NCI-H146 treated with DMSO at 0.1 percent for 48 hours (cell line): ENCODE measurements around the gene ADH1C.
"Not testable (repeated sequence)": the region's sequence is repeated elsewhere in the genome, so short reads cannot be mapped to it uniquely, and the experiment has no call there.

Experiments
- DNase-seq: peaks from one replicate; lab custom pipeline; 2025; ENCODE audit not compliant: unreplicated experiment; lab: John Stamatoyannopoulos, UW

The ADH1C gene

DNA sequence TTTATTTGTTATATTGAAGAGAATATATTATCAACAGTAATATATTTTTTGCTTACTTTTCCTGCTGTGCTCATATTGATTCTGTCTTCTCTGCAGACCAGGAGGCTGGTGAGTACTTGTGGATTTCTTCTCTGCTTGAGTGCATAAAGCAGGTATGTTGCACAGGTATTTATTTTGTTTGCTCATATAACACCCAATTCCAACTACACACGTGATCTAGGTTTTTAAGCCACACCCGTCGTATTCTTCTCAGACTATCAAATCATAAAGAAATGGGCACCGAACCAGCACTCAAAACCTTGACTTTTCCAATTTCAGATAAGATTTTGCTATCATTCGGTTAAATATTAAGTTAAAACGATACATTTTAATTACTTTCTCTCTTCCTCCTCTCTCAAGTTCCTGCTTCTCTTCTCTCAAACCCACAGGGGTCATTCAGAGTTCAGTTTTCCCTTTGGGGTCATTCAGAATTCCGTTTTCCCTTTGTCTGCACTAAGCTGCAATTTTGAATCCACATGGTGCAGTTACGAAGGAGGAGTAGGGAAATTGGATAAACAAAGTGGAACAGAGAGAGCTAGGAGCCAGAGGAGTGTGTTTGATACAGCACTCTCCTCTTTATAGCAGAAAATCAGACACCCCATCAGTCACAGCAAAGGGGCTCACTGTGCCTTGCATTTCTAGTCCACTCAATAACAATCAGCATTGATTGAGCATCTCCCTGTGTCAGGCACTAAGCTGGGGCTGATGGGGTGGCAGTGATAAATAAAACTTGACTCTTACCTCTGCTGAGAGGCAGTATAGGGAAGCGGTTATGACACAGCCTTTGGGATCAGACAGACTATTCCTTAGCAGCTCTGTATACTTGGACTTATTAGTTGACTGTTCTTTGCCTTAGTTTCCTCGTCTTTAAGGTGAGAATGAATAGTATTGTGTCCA lies at the start of gene ADH1C:
Gene ADH1C (minus strand): TSS at position 145 of the 936 bp plus-strand sequence. CDS start 71 bp downstream, at position 74.
- DNase-seq, result no peak

DNA sequence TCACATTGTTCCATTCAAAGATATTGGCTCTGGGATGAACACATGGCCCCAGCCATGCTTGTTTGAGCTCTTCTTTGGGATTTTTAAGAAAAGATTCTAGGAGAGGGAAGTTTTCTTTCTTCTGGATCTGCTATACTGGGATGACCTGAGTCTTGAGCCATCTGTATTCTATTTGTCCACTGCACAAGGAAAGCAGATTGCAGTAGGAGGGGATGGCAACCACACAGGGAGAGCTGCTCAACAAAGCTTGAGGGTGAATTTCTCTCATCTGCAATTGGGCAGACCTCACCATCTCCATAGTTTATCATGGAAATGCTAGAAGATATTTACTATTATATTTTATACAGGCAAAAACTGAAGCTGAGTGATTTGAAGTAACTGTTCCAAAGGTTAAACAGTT lies 48.3 kb upstream of the ADH1C start:
- no peak for DNase-seq

- no peak for DNase-seq
Observed at GRCh38 chr4:99399017-99399416, 46.5 kb upstream of the ADH1C start.

- DNase-seq, result no peak
Observed at GRCh38 chr4:99395595-99396364, 43.2 kb upstream of the ADH1C start.

DNA sequence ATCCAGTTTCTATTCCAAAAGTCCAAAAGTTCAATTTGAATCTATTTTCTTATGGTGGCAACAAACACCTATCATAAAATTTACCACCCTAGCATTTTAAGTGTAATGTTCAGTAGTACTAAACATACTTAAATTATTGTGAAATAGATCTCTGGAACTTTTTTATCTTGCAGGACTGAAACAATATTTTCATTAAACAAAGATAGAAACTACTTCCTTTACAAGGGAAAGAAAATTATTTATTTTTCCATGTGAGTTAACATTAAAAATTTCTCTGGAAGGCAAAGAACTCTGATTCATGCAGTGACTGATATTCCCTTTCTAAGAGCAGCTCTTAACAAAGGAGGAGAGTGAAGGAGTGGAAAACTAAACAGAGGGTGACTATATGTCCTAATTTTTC lies 42.4 kb upstream of the ADH1C start:
- DNase-seq, result no peak

- no peak for DNase-seq
Observed at GRCh38 chr4:99390055-99390454, 37.5 kb upstream of the ADH1C start.

DNA sequence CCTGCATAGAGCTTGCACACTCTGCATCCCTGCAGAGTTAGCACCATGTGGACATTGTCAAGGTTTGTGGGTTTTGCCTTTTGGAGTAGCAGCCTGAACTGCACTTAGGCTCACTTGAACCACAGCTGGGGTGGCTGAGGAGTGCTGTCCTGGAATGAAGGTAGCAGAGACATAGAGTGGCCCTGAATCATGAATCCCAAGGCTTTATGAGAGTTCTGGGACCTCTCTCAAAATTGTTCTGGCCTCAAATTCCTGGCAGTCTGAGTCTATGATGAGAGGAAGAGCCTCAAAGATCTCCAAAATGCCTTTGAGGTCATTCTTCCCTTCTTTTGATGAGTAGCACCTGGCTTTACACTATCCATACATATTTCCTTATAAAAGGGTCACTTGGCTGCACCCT lies 37.1 kb upstream of the ADH1C start:
- DNase-seq, result no peak

DNA sequence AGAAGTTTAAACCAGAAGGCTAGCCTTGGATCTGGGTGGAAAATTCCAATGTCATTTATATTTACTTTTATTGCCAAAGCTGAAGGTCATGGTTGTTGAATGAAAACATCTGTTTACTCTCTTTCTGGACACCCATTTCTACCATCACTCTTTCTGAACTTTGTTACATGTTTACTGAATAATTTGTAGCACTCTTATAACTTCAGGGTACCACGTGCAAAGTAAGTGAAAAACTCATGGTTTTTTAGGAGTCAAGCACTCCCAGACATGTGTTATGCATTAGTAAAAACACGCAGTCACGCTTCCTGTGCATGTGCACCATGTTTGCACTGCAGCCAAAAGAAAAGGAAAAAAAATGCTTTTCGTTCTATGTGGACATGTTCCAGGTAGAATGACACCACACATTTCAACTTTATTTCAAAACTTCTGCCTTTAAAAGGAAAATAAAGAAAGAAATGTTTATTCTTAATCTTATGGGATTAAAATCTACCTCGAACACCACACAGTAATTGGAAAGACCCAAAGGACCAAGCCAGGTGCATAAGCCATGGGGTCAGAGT lies 31.4 kb upstream of the ADH1C start:
- no peak for DNase-seq

DNA sequence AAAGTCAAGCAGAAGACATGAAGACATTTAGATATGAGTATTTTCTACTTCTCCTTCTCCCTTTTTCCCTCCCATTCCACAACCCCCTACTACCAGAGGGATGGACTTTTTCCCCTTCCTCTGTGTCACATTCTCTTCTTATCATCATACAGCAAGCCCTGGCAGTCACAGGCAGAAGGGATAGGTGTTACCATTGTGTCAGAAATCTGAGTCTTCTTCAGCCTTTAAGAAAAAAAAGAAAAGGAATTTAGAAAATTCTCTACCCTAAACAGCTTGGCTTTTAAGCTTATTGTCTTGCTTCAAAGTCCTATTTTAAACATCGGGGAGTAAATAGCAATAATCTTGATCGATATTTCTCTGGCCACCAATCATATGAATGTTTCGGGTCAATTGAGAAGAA lies 30.9 kb upstream of the ADH1C start:
- no peak for DNase-seq

- DNase-seq, result no peak
Observed at GRCh38 chr4:99382745-99383360, 30.3 kb upstream of the ADH1C start.

DNA sequence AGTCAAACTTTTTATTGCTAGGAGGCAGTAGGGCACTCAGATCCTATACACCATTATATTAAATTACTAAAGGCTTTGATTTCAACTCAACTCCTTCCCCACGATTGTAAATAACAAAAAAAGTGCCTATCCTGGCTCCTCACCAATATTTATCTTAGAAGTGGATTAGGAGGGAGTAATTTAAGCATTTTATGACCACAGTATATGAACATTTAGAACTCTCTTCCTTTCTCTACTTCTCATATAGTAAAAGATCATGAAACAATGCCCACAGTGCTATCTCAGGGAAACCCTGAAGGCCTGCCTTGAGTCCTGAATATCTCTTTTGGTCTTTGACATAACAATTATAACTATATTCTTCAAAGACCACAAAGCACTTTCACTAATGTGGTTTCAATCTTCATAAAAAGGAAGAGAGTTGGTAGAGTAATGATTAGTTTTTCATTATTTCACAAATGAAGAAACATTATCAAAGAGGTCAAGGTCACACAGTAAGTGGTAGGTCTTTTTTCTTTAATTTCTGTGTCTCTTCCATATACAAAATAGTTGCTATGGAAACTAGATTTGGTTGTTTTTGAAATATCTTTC lies 29.1 kb upstream of the ADH1C start:
- no peak for DNase-seq

GRCh38 chr4:99379571-99379970 lies 27.0 kb upstream of the ADH1C start:
- no peak for DNase-seq

DNA sequence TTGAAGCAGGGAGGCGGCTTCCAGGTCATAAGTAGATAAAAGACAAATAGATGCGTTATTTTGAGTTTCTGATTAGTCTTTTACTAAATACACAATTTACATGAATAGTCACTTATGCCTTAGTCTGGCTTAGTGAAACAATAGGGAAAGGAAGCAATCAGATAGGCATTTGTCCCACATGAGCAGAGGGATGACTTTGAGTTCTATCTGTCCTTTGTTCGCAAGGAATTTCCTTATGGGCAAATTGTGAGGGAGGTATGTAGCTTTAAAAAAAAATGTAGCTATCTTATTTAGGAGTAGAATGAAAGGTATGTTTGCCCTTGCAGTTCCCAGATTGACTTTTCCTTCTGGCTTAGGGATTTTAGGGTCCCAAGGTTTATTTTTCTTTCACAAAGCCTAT lies 26.3 kb upstream of the ADH1C start:
- DNase-seq, result no peak

DNA sequence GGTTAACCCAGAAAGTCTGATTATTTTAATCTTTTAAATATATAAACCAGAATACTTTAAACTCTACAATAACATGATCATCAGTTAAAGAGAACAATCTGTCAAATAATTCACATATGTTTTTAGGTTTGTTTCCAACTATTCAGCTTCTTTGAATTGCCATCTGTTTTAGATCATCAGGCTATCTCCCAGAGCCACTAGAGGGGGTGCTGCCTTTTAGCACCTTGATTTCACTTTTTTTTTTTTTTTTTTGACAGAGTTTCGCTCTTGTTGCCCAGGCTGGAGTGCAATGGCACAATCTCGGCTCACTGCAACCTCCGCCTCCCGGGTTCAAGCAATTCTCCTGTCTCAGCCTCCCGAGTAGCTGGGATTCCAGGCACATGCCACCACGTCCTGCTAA lies 24.8 kb upstream of the ADH1C start:
- DNase-seq, result not testable (repeated sequence)

DNA sequence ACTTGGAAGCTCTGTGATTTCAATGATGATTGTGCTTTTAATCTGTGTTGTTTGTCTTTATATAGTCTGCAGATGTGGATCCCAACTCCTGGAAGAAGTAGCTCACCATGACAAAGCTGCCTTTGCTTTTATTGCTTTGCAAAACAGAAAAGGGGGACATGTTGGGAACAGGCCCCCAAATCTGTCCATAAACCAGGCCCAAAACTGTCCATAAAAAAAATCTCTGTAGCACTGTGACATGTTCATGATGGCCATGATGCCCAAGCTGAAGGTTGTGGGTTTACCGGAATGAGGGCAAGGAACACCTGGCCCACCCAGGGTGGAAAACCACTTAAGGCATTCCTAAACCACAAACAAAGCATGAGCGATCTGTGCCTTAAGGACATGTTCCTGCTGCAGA lies 19.9 kb upstream of the ADH1C start:
- not testable (repeated sequence) for DNase-seq

DNA sequence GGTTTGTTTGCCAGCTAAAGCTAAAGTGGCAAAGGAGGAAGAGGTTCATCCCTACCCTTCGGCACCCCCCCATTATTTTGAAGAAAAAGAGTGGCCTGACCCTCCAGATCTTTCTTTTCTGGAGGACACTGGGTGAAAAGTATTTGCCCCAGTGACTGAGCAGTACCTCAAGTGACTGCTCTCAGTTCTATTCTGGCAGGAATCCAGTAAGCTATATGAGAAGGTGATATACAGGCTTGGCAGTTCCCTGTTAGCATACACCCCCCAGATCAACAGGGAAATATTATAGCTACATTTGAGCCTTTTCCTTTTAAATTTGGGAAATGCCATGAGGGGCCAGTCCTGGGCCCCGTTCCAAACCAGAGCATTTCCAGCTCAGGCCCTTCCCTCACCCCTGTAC lies 15.3 kb upstream of the ADH1C start:
- DNase-seq, result not testable (repeated sequence)

GRCh38 chr4:99366491-99366890 lies 13.9 kb upstream of the ADH1C start:
- no peak for DNase-seq

GRCh38 chr4:99362768-99363167 lies 10.2 kb upstream of the ADH1C start:
- no peak for DNase-seq

GRCh38 chr4:99361899-99362275 lies 9.3 kb upstream of the ADH1C start:
- no peak for DNase-seq

DNA sequence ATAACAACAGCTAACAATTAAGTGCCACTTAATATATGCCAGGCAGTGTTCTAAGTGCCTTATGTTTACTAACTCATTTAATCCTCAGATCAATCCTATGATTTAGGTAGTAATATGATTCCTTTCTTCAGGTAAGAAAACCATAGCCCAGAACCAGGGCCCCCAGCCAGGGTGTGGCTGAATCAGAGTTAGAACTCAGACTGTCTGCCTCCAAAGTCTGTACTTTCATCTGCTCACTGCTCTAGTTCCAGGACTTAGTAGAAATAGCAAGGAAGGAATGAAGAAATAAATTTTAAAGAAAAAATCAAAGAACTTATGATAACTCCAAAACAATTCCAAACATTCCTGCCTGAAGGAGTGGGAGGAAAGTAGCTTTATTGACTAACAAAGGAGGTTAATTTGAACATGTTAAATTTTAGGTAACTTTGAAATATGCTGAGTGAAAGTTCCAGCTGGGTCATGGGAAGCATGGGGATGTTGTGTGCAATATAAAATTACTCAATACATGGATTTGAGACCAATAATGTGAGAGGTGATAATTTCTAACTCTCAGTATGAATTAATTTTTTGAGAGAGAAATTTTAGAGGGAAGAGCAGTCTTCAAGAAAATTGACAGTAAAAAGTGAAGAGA lies 8.8 kb upstream of the ADH1C start:
- DNase-seq, result no peak
